Measurements from ENCODE around the gene DAB2IP. TPM values are rescaled to one million over a fixed set of nuclear protein-coding genes. Genes with fewer than 3 reads are reported as not detected.

DAB2IP gene
- total and polyA plus RNA-seq, 2 donors, result 16.8 to 42.3 TPM

DNA sequence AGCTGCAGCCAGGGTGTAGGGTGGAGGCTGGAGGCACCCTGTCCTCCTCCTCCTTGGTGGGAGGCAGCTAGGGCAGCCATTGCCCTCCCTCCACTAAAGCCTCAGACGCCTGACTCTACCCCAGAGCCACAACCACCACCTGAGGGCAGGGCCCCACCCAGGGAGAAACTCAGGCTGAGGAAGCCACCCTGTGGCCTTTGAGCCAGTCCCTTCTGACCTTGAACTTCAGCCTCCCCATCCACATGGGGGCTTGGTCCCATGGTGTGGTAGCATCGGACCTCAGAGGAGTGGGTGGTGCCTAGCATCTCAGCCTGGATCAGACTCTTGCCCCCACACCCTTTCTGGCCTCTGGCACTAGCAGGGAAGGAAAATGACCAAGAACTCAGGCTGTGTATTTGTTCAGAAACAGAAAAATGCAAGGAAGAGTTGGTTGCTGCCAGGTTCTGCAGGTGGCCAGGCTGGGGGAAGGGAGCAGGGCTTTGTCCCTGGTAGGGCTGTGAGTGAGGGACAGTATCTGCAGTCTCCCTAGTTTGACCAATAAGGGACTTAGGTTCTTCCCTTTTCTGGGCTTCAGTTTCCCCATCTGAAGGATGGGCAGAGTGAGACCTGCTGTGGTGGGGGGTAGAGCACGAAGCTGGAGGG is 3.2 kb downstream of the DAB2IP start:
- no peak for DNase-seq (ENCODE audit: extremely low spot score)
- Histone ChIP-seq H3K4me1 (ENCODE audit: insufficient read depth) (no peaks in the 10 kb centered on the region), H3K36me3 (ENCODE audit: insufficient read depth) (no peaks in the 10 kb centered on the region), H3K4me3 (ENCODE audit: low read depth, low read length) (no peak overlapping the region), H3K27ac (ENCODE audit: low read depth) (no peak overlapping the region)
- WGBS, result 78% methylated on average over 3 of the region's 3 CpGs

DNA sequence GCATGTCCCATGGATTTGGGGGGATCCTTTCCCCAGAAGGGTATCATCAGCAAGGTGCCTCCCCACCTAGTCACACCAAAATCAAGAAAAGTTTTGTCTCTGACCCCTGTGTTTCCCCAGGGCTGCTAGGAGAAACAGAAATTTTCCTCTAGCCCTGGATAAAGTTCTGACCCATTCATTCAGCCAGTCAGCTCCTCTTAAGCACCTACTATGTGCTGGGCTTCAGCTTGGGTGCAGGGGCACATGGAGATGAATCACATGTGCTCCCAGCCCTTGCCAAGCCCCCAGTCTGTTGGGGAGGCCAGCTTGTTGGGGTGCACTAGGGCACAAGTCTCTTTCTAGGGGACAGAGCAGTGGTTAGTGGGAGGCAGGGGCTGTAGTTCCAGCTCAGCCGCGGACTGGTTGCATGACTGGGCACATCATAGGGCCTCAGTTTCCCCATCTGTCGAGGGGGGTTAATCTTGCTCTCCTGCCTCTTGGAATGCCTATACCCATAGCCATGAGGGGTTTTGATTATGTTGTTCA is 3.9 kb downstream of the DAB2IP start:
- no peaks in the 10 kb centered on the region for H3K36me3 ChIP-seq (ENCODE audit: insufficient read depth)
- WGBS, result 88% methylated on average over 3 of the region's 3 CpGs
- DNase-seq (ENCODE audit: extremely low spot score), result no peak
- no peak overlapping the region for H3K4me3 ChIP-seq (ENCODE audit: low read depth, low read length)
- H3K27ac ChIP-seq (ENCODE audit: low read depth), result no peak overlapping the region
- no peaks in the 10 kb centered on the region for H3K4me1 ChIP-seq (ENCODE audit: insufficient read depth)

GRCh38 chr9:121656941-121657470 is 5.6 kb downstream of the DAB2IP start:
- H3K4me3 ChIP-seq (ENCODE audit: low read depth, low read length), result no peak overlapping the region
- H3K27ac ChIP-seq (ENCODE audit: low read depth), result no peak overlapping the region
- WGBS, result 83% methylated on average over 5 of the region's 5 CpGs
- H3K36me3 ChIP-seq (ENCODE audit: insufficient read depth), result no peaks in the 10 kb centered on the region
- no peak for DNase-seq (ENCODE audit: extremely low spot score)
- H3K4me1 ChIP-seq (ENCODE audit: insufficient read depth), result no peaks in the 10 kb centered on the region

GRCh38 chr9:121658166-121658565 is 6.7 kb downstream of the DAB2IP start:
- Histone ChIP-seq H3K36me3 (ENCODE audit: insufficient read depth) (no peaks in the 10 kb centered on the region), H3K4me3 (ENCODE audit: low read depth, low read length) (no peak overlapping the region), H3K27ac (ENCODE audit: low read depth) (no peak overlapping the region), H3K4me1 (ENCODE audit: insufficient read depth) (no peaks in the 10 kb centered on the region)
- no peak for DNase-seq (ENCODE audit: extremely low spot score)
- 59% methylated on average over 12 of the region's 12 CpGs for WGBS

GRCh38 chr9:121658591-121658990 is 7.2 kb downstream of the DAB2IP start:
- no peak for DNase-seq (ENCODE audit: extremely low spot score)
- WGBS, result 89% methylated on average over 10 of the region's 10 CpGs
- Histone ChIP-seq H3K27ac (ENCODE audit: low read depth) (no peak overlapping the region), H3K4me3 (ENCODE audit: low read depth, low read length) (no peak overlapping the region), H3K36me3 (ENCODE audit: insufficient read depth) (no peaks in the 10 kb centered on the region), H3K4me1 (ENCODE audit: insufficient read depth) (no peaks in the 10 kb centered on the region)

GRCh38 chr9:121660367-121660766 is 8.9 kb downstream of the DAB2IP start:
- no peaks in the 10 kb centered on the region for H3K4me1 ChIP-seq (ENCODE audit: insufficient read depth)
- no peak for DNase-seq (ENCODE audit: extremely low spot score)
- H3K36me3 ChIP-seq (ENCODE audit: insufficient read depth), result no peaks in the 10 kb centered on the region
- H3K27ac ChIP-seq (ENCODE audit: low read depth), result no peak overlapping the region
- WGBS, result 90% methylated on average over 6 of the region's 6 CpGs
- H3K4me3 ChIP-seq (ENCODE audit: low read depth, low read length), result no peak overlapping the region

- H3K4me1 ChIP-seq (ENCODE audit: insufficient read depth), result no peaks in the 10 kb centered on the region
- H3K27ac ChIP-seq (ENCODE audit: low read depth), result no peak overlapping the region
- WGBS, result 84% methylated on average over 8 of the region's 8 CpGs
- no peak for DNase-seq (ENCODE audit: extremely low spot score)
- no peak overlapping the region for H3K4me3 ChIP-seq (ENCODE audit: low read depth, low read length)
- H3K36me3 ChIP-seq (ENCODE audit: insufficient read depth), result no peaks in the 10 kb centered on the region
Measured at GRCh38 chr9:121660876-121661275, 9.4 kb downstream of the DAB2IP start.

GRCh38 chr9:121661328-121661727 is 9.9 kb downstream of the DAB2IP start:
- H3K27ac ChIP-seq (ENCODE audit: low read depth), result no peak overlapping the region
- H3K36me3 ChIP-seq (ENCODE audit: insufficient read depth), result no peaks in the 10 kb centered on the region
- no peak overlapping the region for H3K4me3 ChIP-seq (ENCODE audit: low read depth, low read length)
- H3K4me1 ChIP-seq (ENCODE audit: insufficient read depth), result no peaks in the 10 kb centered on the region
- WGBS, result 75% methylated on average over 5 of the region's 5 CpGs
- DNase-seq (ENCODE audit: extremely low spot score), result no peak

DNA sequence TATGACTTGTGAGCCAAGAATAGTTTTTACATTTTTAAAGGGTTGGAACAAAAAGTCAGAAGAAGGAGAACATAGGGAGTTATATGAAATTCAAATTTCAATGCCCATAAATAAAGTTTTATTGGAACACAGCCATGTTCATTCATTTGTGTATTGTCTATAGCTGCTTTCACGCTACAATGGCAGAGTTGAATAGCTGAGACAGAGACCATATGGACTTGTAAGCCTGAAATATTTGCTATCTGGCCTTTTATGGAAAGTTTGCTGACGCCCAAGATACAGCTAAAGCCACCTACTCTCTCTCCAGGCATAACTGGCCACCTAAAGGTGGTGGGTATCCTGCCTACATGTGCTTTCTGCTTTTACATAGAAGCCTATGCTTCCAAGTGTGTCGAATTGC is 10.9 kb downstream of the DAB2IP start:
- Histone ChIP-seq H3K4me1 (ENCODE audit: insufficient read depth) (no peaks in the 10 kb centered on the region), H3K4me3 (ENCODE audit: low read depth, low read length) (no peak overlapping the region), H3K27ac (ENCODE audit: low read depth) (no peak overlapping the region), H3K36me3 (ENCODE audit: insufficient read depth) (no peaks in the 10 kb centered on the region)
- DNase-seq (ENCODE audit: extremely low spot score), result no peak
- WGBS, result 53% methylated on average over 3 of the region's 3 CpGs

GRCh38 chr9:121662891-121663580 is 11.6 kb downstream of the DAB2IP start:
- H3K4me3 ChIP-seq (ENCODE audit: low read depth, low read length), result no peak overlapping the region
- 64% methylated on average over 11 of the region's 11 CpGs for WGBS
- H3K27ac ChIP-seq (ENCODE audit: low read depth), result no peak overlapping the region
- H3K36me3 ChIP-seq (ENCODE audit: insufficient read depth), result no peaks in the 10 kb centered on the region
- DNase-seq (ENCODE audit: extremely low spot score), result no peak
- H3K4me1 ChIP-seq (ENCODE audit: insufficient read depth), result no peaks in the 10 kb centered on the region

GRCh38 chr9:121663591-121663990 is 12.2 kb downstream of the DAB2IP start:
- Histone ChIP-seq H3K4me3 (ENCODE audit: low read depth, low read length) (no peak overlapping the region), H3K36me3 (ENCODE audit: insufficient read depth) (no peaks in the 10 kb centered on the region), H3K4me1 (ENCODE audit: insufficient read depth) (no peaks in the 10 kb centered on the region), H3K27ac (ENCODE audit: low read depth) (no peak overlapping the region)
- no peak for DNase-seq (ENCODE audit: extremely low spot score)
- 82% methylated on average over 7 of the region's 7 CpGs for WGBS

- H3K27ac ChIP-seq (ENCODE audit: low read depth), result no peak overlapping the region
- 77% methylated on average over 8 of the region's 8 CpGs for WGBS
- DNase-seq (ENCODE audit: extremely low spot score), result no peak
- no peak overlapping the region for H3K4me3 ChIP-seq (ENCODE audit: low read depth, low read length)
- H3K36me3 ChIP-seq (ENCODE audit: insufficient read depth), result no peaks in the 10 kb centered on the region
- no peaks in the 10 kb centered on the region for H3K4me1 ChIP-seq (ENCODE audit: insufficient read depth)
Measured at GRCh38 chr9:121666294-121666693, 14.9 kb downstream of the DAB2IP start.

DNA sequence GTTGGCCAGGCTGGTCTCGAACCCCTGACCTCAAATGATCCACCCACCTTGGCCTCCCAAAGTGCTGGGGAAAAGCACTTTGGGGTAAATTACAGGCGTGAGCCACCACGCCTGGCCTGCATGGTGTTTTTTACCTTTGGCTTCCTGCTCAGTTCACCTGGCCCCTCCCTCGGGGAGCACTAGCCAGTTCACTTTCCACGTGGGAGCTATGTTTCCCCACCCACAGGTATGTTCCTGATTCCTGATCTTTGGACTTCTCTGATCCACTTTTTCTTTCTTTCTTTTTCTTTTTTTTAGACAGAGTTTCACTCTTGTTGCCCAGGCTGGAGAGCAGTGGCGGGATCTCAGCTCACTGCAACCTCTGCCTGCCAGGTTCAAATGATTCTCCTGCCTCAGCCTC is 15.8 kb downstream of the DAB2IP start:
- 93% methylated on average over 6 of the region's 6 CpGs for WGBS
- DNase-seq (ENCODE audit: extremely low spot score), result no peak
- Histone ChIP-seq H3K4me1 (ENCODE audit: insufficient read depth) (no peaks in the 10 kb centered on the region), H3K27ac (ENCODE audit: low read depth) (no peak overlapping the region), H3K4me3 (ENCODE audit: low read depth, low read length) (no peak overlapping the region), H3K36me3 (ENCODE audit: insufficient read depth) (no peaks in the 10 kb centered on the region)

DNA sequence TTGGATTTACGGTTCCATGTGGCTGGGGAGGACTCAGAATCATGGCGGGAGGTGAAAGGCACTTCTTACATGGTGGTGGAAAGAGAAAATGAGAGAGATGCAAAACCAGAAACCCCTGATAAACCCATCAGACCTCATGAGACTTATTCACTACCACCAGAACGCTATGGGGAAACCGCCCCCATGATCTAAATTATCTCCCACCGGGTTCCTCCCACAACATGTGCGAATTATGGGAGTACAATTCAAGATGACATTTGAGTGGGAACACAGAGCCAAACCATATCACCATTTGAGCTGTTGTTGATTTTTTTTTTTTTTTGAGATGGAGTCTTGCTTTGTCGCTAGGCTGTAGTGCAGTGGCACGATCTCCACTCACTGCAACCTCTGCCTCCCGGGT is 16.5 kb downstream of the DAB2IP start:
- no peak overlapping the region for H3K27ac ChIP-seq (ENCODE audit: low read depth)
- WGBS, result 92% methylated on average over 9 of the region's 9 CpGs
- no peaks in the 10 kb centered on the region for H3K4me1 ChIP-seq (ENCODE audit: insufficient read depth)
- no peak overlapping the region for H3K4me3 ChIP-seq (ENCODE audit: low read depth, low read length)
- no peak for DNase-seq (ENCODE audit: extremely low spot score)
- no peaks in the 10 kb centered on the region for H3K36me3 ChIP-seq (ENCODE audit: insufficient read depth)

Data from urinary bladder (tissue), 4 donors.